HG02623 (cell line): ENCODE results near the gene NR1H3.
A peak's percentile ranks its signal among the peaks of the same experiment; 100 is the strongest.

Experiments
- ATAC-seq: cut with Tn5 transposase; IDR thresholded peaks from one replicate; pipeline ENCODE4 v1.9.1; 2021; ENCODE audit warnings: moderate library complexity; ENCODE audit not compliant: unreplicated experiment

Gene NR1H3

DNA sequence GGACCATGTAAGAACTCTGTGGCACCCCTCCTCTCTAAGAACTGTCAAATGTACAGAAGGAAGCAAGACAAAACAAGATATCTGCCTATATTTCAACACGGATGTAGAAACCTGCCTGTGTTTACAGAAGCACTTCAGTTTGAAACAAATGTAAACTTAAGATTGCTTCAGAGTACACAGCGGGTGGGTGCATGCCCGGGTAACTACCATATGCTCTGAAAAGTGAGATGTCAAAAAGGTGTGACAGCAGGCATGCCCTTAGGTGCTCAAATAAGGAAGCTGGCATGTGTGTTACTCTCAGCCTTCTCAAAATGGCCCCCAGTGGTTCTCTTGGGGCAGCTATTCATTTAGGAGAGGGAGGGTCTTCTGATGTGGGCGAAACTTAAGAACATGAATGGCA, 14.3 kb upstream of the NR1H3 start:
- ATAC-seq = no peak

- no peak for ATAC-seq
These were observed 13.1 kb upstream of the NR1H3 start for GRCh38 chr11:47244448-47245350.

DNA sequence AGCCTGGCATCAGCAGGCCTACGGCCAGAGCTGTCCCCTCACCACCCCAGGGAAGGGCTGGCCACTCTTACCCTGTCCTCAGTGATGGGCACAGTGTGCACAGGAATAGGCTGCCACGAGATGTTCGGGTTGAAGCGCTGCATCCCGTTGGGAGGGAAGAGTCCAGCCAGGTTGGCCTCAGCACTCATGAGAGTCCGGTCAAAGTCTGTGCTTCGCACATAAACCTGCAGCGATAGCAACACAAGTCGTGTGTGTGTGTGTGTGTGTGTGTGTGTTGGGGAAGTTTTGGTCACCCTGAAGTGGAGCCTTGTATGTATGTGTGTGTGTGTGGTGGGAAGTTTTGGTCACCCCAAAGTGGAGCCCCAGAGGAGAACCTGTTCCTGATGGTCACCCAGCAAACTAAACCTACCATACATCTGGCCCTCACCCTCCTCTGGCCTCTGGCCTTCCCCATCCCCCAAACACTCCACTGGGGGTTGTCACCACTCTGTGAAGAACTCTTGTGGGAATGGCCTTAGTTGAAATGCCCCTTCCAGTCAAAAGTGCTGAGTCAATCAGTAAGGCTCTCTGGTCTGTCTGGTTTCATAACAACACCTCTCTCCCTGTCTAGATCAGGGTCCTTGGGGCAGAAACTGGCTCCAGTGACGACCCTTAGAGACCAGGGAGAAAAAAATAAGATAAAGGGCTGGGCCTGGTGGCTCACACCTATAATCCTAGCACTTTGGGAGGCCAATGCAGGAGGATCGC, 12.0 kb upstream of the NR1H3 start:
- ATAC-seq = no peak

DNA sequence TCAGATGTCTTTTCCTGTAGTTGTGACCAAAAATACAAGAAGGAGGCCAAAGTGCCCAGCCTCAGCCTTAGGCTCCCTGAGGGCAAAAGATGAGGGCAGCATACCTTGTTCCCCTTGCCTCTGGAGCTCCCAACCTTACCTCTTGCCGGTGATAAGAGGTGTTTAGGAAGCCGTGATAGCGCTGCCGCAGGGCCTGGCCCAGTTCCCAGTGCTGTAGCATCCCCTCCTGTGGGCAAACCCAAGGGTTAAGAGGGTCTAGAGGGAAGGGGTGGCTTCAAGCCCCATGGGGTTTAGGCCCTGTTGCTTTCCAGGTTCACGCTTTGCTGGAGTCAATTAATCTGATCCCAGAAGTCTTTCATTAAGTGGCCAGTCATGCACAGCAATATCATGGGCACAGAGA, 10.3 kb upstream of the NR1H3 start:
- ATAC-seq = no peak

GRCh38 chr11:47248304-47248663, 9.5 kb upstream of the NR1H3 start:
- peak; percentile 23 for ATAC-seq

DNA sequence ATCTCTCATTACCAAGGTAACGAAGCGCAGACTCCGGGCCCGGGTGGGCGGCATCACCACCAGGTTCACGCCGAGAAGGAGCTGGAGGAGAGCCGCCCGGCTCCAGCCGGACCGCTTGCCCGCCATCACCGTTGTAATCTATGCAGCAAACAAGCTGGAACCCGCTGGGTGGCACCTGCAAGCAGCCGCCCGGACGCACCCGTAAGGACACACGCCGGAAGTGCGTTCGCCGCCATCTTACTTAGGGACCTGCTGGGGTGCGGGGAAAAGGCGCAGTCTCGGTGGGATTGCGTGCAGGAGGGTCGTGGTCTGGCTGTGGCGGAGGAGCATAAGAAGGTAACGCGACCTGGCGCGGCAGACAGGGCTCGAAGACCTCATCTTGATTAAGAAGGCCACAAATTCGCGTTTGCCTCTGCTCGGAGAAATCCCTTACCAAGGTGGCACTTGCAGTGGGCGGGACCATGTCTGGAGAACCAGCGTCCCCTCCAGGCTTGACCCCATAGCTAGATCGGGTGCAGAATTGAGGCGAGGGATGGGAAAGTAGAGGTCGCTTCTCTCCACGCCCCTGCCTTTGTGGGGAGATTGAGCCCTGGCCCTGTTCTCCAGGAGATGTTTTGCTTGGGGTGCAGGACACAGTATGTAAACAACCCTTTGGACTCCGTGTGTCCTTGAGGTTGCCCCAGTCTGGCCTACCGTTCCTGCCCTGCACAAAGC, 9.0 kb upstream of the NR1H3 start, which contains the start of gene ACP2:
Gene ACP2 (minus strand): TSS at position 151 of the 714 bp plus-strand sequence. CDS start 25 bp downstream, at position 126.
- peak; percentile 86 for ATAC-seq

- no peak for ATAC-seq
These were observed 8.4 kb upstream of the NR1H3 start for GRCh38 chr11:47249378-47249715.

- no peak for ATAC-seq
These were observed 6.0 kb upstream of the NR1H3 start for GRCh38 chr11:47251751-47252150.

- ATAC-seq = no peak
These were observed 4.1 kb upstream of the NR1H3 start for GRCh38 chr11:47253660-47254059.

DNA sequence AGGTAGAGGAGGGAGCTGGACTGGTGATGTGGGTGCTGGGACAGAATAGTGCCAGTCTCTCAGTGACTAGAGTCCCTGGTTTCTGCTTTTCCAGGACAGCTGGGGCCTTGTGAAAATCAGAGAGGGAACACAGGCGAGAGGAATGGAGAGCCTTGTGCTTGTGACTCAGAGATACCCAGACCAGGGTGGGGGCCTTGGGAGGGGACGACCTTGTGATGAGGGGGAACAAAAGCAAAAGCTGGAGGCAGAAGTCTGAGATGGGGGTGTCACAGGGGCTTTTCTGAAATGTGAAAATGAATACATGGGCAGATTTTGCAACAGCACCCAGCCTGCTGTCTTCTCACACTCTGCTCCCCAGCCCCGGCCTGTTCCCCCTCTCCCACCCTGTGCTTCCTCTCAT, 3.4 kb upstream of the NR1H3 start:
- ATAC-seq = no peak

GRCh38 chr11:47256374-47256773, 1.4 kb upstream of the NR1H3 start:
- ATAC-seq = no peak

GRCh38 chr11:47257177-47257516, 649 bp upstream of the NR1H3 start:
- no peak for ATAC-seq

DNA sequence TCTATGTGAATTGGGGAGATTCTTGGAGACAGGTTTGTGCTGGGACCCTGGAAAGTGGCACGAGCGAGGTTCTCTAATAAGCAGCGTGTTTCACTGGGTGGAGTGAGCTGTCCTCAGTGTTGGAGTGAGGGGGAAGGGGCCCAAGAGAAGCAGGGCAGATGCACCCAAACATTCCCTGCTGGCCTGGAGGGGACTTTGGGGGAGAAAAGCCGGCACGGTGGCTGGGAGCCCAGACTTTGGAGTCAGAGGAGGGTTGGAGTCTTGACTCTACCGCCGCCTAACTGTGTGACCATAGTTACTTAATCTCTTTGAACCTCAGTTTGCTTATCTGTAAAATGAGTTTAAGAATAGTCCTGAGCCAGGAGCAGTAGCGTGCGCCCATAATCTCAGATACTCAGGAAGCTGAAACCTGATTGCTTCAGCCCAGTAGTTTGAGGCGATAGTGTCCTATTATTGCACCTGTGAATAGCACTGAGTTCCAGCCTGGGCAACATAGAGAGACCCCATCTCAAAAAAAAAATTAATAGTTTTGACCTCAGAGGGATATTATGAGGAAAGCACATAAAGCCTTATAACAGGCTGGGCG, 614 bp downstream of the NR1H3 start:
- no peak for ATAC-seq

- ATAC-seq = no peak
These were observed 1.6 kb downstream of the NR1H3 start for GRCh38 chr11:47259232-47259977.

- ATAC-seq = no peak
These were observed 2.6 kb downstream of the NR1H3 start for GRCh38 chr11:47260366-47260765.

- no peak for ATAC-seq
These were observed 3.5 kb downstream of the NR1H3 start for GRCh38 chr11:47261291-47261800.

GRCh38 chr11:47264119-47264518, 6.3 kb downstream of the NR1H3 start:
- ATAC-seq = no peak

- ATAC-seq = no peak
These were observed 6.7 kb downstream of the NR1H3 start for GRCh38 chr11:47264521-47264920.

DNA sequence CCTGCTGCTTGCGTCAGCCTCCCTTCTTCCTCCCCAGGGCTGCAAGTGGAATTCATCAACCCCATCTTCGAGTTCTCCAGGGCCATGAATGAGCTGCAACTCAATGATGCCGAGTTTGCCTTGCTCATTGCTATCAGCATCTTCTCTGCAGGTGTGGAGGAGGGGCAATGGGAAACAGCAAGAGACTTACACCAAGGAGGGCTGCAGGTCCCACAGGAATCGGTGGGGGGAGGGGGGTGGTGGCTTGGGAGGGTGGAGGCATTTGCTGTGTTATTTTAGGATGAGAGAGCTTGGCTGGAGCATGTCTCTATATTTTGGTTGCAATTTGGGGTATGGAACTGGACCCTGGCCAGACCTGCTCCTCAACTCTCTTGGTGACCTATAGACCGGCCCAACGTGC, 10.1 kb downstream of the NR1H3 start:
- no peak for ATAC-seq

DNA sequence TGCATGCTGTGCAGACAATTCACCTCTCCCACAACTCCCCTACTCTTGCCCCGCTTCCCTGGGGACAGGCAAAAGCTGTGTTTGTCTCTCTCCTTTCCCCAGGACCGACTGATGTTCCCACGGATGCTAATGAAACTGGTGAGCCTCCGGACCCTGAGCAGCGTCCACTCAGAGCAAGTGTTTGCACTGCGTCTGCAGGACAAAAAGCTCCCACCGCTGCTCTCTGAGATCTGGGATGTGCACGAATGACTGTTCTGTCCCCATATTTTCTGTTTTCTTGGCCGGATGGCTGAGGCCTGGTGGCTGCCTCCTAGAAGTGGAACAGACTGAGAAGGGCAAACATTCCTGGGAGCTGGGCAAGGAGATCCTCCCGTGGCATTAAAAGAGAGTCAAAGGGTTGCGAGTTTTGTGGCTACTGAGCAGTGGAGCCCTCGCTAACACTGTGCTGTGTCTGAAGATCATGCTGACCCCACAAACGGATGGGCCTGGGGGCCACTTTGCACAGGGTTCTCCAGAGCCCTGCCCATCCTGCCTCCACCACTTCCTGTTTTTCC, 10.7 kb downstream of the NR1H3 start:
- ATAC-seq = no peak
